Brain microvascular endothelial cell (primary cell): ENCODE data around the gene DMRT1.

Experiments
- DNase-seq: peaks from one replicate; pipeline ENCODE4 v3.0.0-alpha.2; 2020
- H3K27ac ChIP-seq: fragments of 250-450 bp; sonication (Bioruptor Pico); 2 replicates; pipeline ENCODE4 v1.5.1; 2020; ENCODE audit warnings: mild to moderate bottlenecking, moderate library complexity
- H3K27me3 ChIP-seq: fragments of 250-450 bp; sonication (Bioruptor Pico); replicated peaks from 2 replicates; pipeline ENCODE4 v1.5.1; 2020; ENCODE audit warnings: mild to moderate bottlenecking
- H3K36me3 ChIP-seq: fragments of 250-450 bp; sonication (Bioruptor Pico); replicated peaks from 2 replicates; pipeline ENCODE4 v1.5.1; 2020; ENCODE audit warnings: mild to moderate bottlenecking
- H3K4me3 ChIP-seq: 2 replicates; pipeline ENCODE4 v1.5.1; 2011; ENCODE audit warnings: low read depth, mild to moderate bottlenecking, control low read depth, low read length, moderate library complexity
- in situ Hi-C: cut with HindIII; loops from 2 replicates; pipeline ENCODE4 v1.10.0; 2017; ENCODE audit warnings: low sequenced_read_pairs, low pct_ligation_motif_present
- TF ChIP-seq, protein P1 (sequence below): IDR thresholded peaks from 2 replicates; pipeline ENCODE4 v1.5.1; 2011; ENCODE audit warnings: low read depth, mild to moderate bottlenecking, moderate library complexity, low read length, control low read depth, inconsistent platforms; ENCODE audit errors: missing control alignments

DMRT1 gene

DNA sequence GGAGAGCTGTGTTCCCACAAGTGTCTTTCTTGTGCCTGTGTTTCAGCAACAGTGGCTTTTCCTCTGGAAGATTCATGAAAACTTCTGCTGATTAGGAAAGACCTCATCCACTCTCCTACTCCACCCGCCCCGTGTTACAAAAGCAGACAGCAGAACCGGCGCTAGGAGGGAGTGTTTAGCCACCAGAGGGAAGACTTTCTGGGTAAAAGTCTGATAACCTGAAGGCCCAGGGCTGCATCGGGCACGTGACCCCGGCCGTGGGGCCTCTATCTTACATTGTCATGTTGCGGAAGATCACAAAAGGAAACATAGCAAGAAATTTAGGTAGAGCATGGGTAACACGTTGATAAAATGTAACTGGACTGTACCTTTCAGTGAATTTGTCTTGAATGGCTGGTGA is 176.6 kb downstream of the DMRT1 start:
- in situ Hi-C loops: no loop called here
- Histone ChIP-seq H3K4me3 (no peak overlapping the region), H3K36me3 (no peaks in the 10 kb centered on the region), H3K27me3 (no peaks in the 10 kb centered on the region), H3K27ac (no peak overlapping the region)
- DNase-seq: no peak
- TF ChIP-seq, protein P1, sequence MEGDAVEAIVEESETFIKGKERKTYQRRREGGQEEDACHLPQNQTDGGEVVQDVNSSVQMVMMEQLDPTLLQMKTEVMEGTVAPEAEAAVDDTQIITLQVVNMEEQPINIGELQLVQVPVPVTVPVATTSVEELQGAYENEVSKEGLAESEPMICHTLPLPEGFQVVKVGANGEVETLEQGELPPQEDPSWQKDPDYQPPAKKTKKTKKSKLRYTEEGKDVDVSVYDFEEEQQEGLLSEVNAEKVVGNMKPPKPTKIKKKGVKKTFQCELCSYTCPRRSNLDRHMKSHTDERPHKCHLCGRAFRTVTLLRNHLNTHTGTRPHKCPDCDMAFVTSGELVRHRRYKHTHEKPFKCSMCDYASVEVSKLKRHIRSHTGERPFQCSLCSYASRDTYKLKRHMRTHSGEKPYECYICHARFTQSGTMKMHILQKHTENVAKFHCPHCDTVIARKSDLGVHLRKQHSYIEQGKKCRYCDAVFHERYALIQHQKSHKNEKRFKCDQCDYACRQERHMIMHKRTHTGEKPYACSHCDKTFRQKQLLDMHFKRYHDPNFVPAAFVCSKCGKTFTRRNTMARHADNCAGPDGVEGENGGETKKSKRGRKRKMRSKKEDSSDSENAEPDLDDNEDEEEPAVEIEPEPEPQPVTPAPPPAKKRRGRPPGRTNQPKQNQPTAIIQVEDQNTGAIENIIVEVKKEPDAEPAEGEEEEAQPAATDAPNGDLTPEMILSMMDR: no peak
